IMR-90 (cell line): ENCODE data around the gene ZNF138. TPM values are rescaled to one million over a fixed set of nuclear protein-coding genes. Genes with fewer than 3 reads are reported as not detected.

Source experiments
- ATAC-seq: fragments of 200-7000 bp; cut with Tn5 transposase; 2 replicates; pipeline ENCODE4 v1.9.1; 2020; ENCODE audit warnings: low read depth, mild to moderate bottlenecking, moderate library complexity
- BruUV-seq: library from RNA; stranded (reverse); fragments of 400-500 nt; replicated peaks from 2 replicates; lab custom pipeline; 2021; lab: Mats Ljungman, UMichigan
- CTCF ChIA-PET: fragments of 300-600 bp; formaldehyde crosslinking; extraction: SDS; loops from one replicate; lab custom pipeline; 2021; ENCODE audit warnings: antibody characterized with exemption; lab: Yijun Ruan, JAX
- POLR2A ChIA-PET: fragments of 300-600 bp; sonication (Branson Sonifier 250); formaldehyde crosslinking; loops from one replicate; lab custom pipeline; 2022; ENCODE audit warnings: antibody characterized with exemption; ENCODE audit not compliant: unreplicated experiment; lab: Charles Lee
- DNase-seq: peaks from one replicate; pipeline ENCODE4 v3.0.0; 2013
- H2AFZ ChIP-seq: replicated peaks from 2 replicates; pipeline ENCODE3; 2013; ENCODE audit warnings: low read length, mild to moderate bottlenecking; ENCODE audit not compliant: poor library complexity
- H2AK5ac ChIP-seq: 2 replicates; pipeline ENCODE4 v1.6.1; 2013; ENCODE audit warnings: low read depth, low read length, inconsistent platforms
- H2AK9ac ChIP-seq: replicated peaks from 2 replicates; pipeline ENCODE3; 2013; ENCODE audit warnings: mild to moderate bottlenecking, low read depth, low read length, moderate library complexity; ENCODE audit not compliant: poor library complexity
- H2BK120ac ChIP-seq: 2 replicates; pipeline ENCODE4 v1.6.1; 2013; ENCODE audit warnings: low read depth, low read length, inconsistent platforms
- H2BK15ac ChIP-seq: 3 replicates; pipeline ENCODE4 v1.6.1; 2013; ENCODE audit warnings: low read depth, low read length, inconsistent platforms
- H2BK20ac ChIP-seq: 2 replicates; pipeline ENCODE4 v1.6.1; 2013; ENCODE audit warnings: low read depth, mild to moderate bottlenecking, inconsistent platforms, low read length, moderate library complexity
- H2BK5ac ChIP-seq: 2 replicates; pipeline ENCODE4 v1.6.1; 2013; ENCODE audit warnings: mild to moderate bottlenecking, low read depth, low read length, inconsistent platforms; ENCODE audit not compliant: poor library complexity, severe bottlenecking
- H3K14ac ChIP-seq: replicated peaks from 2 replicates; pipeline ENCODE4 v1.6.1; 2013; ENCODE audit warnings: low read depth, low read length, inconsistent platforms
- H3K18ac ChIP-seq: 2 replicates; pipeline ENCODE4 v1.6.1; 2013; ENCODE audit warnings: low read depth, low read length, control low read depth
- H3K23ac ChIP-seq: 2 replicates; pipeline ENCODE4 v1.6.1; 2013; ENCODE audit warnings: low read depth, low read length, inconsistent platforms
- H3K27ac ChIP-seq: 2 replicates; pipeline ENCODE4 v1.5.1; 2013; ENCODE audit warnings: mild to moderate bottlenecking, control low read depth, low read length; ENCODE audit not compliant: insufficient read depth
- H3K27me3 ChIP-seq: 2 replicates; pipeline ENCODE4 v1.6.1; 2013; ENCODE audit warnings: low read length; ENCODE audit not compliant: control insufficient read depth, insufficient read depth
- H3K36me3 ChIP-seq: 2 replicates; pipeline ENCODE4 v1.6.1; 2013; ENCODE audit warnings: low read length, mixed read lengths; ENCODE audit not compliant: control insufficient read depth, insufficient read depth
- H3K4ac ChIP-seq: 2 replicates; pipeline ENCODE4 v1.6.1; 2013; ENCODE audit warnings: low read depth, low read length, inconsistent platforms
- H3K4me1 ChIP-seq: 2 replicates; pipeline ENCODE4 v1.6.1; 2013; ENCODE audit warnings: low read length, mixed read lengths; ENCODE audit not compliant: control insufficient read depth, insufficient read depth
- H3K4me2 ChIP-seq: 2 replicates; pipeline ENCODE4 v1.6.1; 2013; ENCODE audit warnings: low read depth, mild to moderate bottlenecking, control low read depth, low read length, moderate library complexity
- H3K4me3 ChIP-seq: 2 replicates; pipeline ENCODE4 v1.5.1; 2013; ENCODE audit warnings: low read depth, mild to moderate bottlenecking, control low read depth, low read length, moderate library complexity; ENCODE audit not compliant: insufficient read depth
- H3K56ac ChIP-seq: 2 replicates; pipeline ENCODE4 v1.6.1; 2013; ENCODE audit warnings: low read length, inconsistent platforms; ENCODE audit not compliant: insufficient read depth; ENCODE audit errors: extremely low read depth
- H3K79me1 ChIP-seq, 2 experiments: 2 replicates each; pipeline ENCODE4 v1.6.1; 2013; ENCODE audit warnings: low read length in 2 of 2, inconsistent platforms in 1 of 2, low read depth in 1 of 2
- H3K9ac ChIP-seq: 2 replicates; pipeline ENCODE4 v1.6.1; 2013; ENCODE audit warnings: low read depth, low read length, control low read depth
- H3K9me1 ChIP-seq: 2 replicates; pipeline ENCODE4 v1.6.1; 2013; ENCODE audit warnings: low read length, inconsistent platforms; ENCODE audit not compliant: insufficient read depth
- H3K9me3 ChIP-seq: 2 replicates; pipeline ENCODE4 v1.6.1; 2013; ENCODE audit warnings: low read length; ENCODE audit not compliant: control insufficient read depth, insufficient read depth
- H4K20me1 ChIP-seq: 2 replicates; pipeline ENCODE4 v1.6.1; 2013; ENCODE audit warnings: low read length, inconsistent platforms; ENCODE audit not compliant: insufficient read depth
- H4K5ac ChIP-seq: 2 replicates; pipeline ENCODE4 v1.6.1; 2013; ENCODE audit warnings: mild to moderate bottlenecking, low read depth, low read length, control low read depth
- H4K8ac ChIP-seq, 2 experiments: 2 replicates each; pipeline ENCODE4 v1.6.1; 2013; ENCODE audit warnings: low read depth in 2 of 2, low read length in 2 of 2, control low read depth in 1 of 2, inconsistent platforms in 1 of 2
- H4K91ac ChIP-seq: 2 replicates; pipeline ENCODE4 v1.6.1; 2013; ENCODE audit warnings: low read depth, low read length, inconsistent platforms; ENCODE audit not compliant: insufficient read depth
- BHLHE40 ChIP-seq: fragments of 150-350 bp; IDR thresholded peaks from 2 replicates; pipeline ENCODE4 v1.6.1; 2016; ENCODE audit warnings: mild to moderate bottlenecking, low read depth, low read length
- CEBPB ChIP-seq: IDR thresholded peaks from 2 replicates; pipeline ENCODE4 v1.6.1; 2012; ENCODE audit warnings: low read depth, low read length, improper control_type of control experiment
- CHD1 ChIP-seq: IDR thresholded peaks from 2 replicates; pipeline ENCODE4 v1.6.1; 2012; ENCODE audit warnings: low read depth, low read length, improper control_type of control experiment
- CTCF ChIP-seq: conservative IDR thresholded peaks from 2 replicates; pipeline ENCODE4 v1.5.1; 2012; ENCODE audit warnings: mild to moderate bottlenecking, low read depth, low read length, improper control_type of control experiment
- ELK1 ChIP-seq: fragments of 150-350 bp; IDR thresholded peaks from 2 replicates; pipeline ENCODE4 v1.6.1; 2016; ENCODE audit warnings: low read depth, mild to moderate bottlenecking, low read length, moderate library complexity, borderline replicate concordance
- FOS ChIP-seq: fragments of 150-350 bp; IDR thresholded peaks from 2 replicates; pipeline ENCODE4 v1.6.1; 2016; ENCODE audit warnings: low read depth, low read length
- MAFK ChIP-seq: IDR thresholded peaks from 2 replicates; pipeline ENCODE4 v1.6.1; 2012; ENCODE audit warnings: low read depth, low read length, improper control_type of control experiment
- MAZ ChIP-seq: IDR thresholded peaks from 2 replicates; pipeline ENCODE4 v1.6.1; 2012; ENCODE audit warnings: low read depth, mild to moderate bottlenecking, low read length, improper control_type of control experiment, moderate library complexity, borderline replicate concordance
- MXI1 ChIP-seq: IDR thresholded peaks from 2 replicates; pipeline ENCODE4 v1.6.1; 2012; ENCODE audit warnings: low read depth, mild to moderate bottlenecking, low read length, moderate library complexity, borderline replicate concordance
- NFE2L2 ChIP-seq: fragments of 150-350 bp; IDR thresholded peaks from 2 replicates; pipeline ENCODE4 v1.6.1; 2016; ENCODE audit warnings: low read depth, mild to moderate bottlenecking, low read length
- POLR2A ChIP-seq: IDR thresholded peaks from 2 replicates; pipeline ENCODE4 v1.6.1; 2012; ENCODE audit warnings: mild to moderate bottlenecking, low read depth, low read length
- RAD21 ChIP-seq: IDR thresholded peaks from 2 replicates; pipeline ENCODE4 v1.6.1; 2012; ENCODE audit warnings: low read length, improper control_type of control experiment
- RCOR1 ChIP-seq: IDR thresholded peaks from 2 replicates; pipeline ENCODE4 v1.6.1; 2012; ENCODE audit warnings: mild to moderate bottlenecking, low read length, improper control_type of control experiment; ENCODE audit not compliant: insufficient replicate concordance
- RFX5 ChIP-seq: IDR thresholded peaks from 2 replicates; pipeline ENCODE4 v1.8.0; 2012; ENCODE audit warnings: low read depth, mild to moderate bottlenecking, low read length, moderate library complexity
- SMC3 ChIP-seq: fragments of 150-350 bp; IDR thresholded peaks from 2 replicates; pipeline ENCODE4 v1.6.1; 2016; ENCODE audit warnings: low read depth, mild to moderate bottlenecking, antibody characterized with exemption, low read length, moderate library complexity
- WGBS, 2 experiments: methylation state at CpG; one replicate each; pipeline versions ENCODE4 v1.1.5 to v1.1.7; 2013; ENCODE audit warnings: missing lambda C conversion rate in 2 of 2; ENCODE audit not compliant: insufficient read length in 1 of 2; ENCODE audit errors: extremely low coverage in 2 of 2; 5-methylcytosine and 5-hydroxymethylcytosine counted together
- dilution Hi-C: fragments of 300-500 bp; cut with HindIII; formaldehyde crosslinking; loops from one replicate; pipeline ENCODE4 v1.14.3; 2018; ENCODE audit warnings: low sequenced_read_pairs; ENCODE audit not compliant: unreplicated experiment
- in situ Hi-C: fragments of 300-500 bp; cut with MboI; formaldehyde crosslinking; loops from 3 replicates; pipeline ENCODE4 v1.14.3; 2019; ENCODE audit warnings: low sequenced_read_pairs, inconsistent platforms, mixed read lengths
- intact Hi-C: fragments of 100-400 bp; cut with micrococcal nuclease; formaldehyde crosslinking; loops from 2 replicates; pipeline ENCODE4 v1.10.0; 2022
- polyA plus RNA-seq, 3 experiments: library from polyadenylated mRNA; depleted of rRNA; stranded (reverse); fragments of >200 nt; gene quantifications; 2 replicates each; pipeline ENCODE4 v1.2.3, GENCODE V29; 2012; ENCODE audit warnings: low replicate concordance in 1 of 3
- total RNA-seq: library from RNA; depleted of rRNA; stranded (reverse); fragments of >200 nt; gene quantifications from 2 replicates; pipeline ENCODE4 v1.2.3, GENCODE V29; 2012
- TF ChIP-seq, protein P1 (sequence below): fragments of 150-350 bp; IDR thresholded peaks from 2 replicates; pipeline ENCODE4 v1.6.1; 2017; ENCODE audit warnings: mild to moderate bottlenecking, antibody characterized with exemption, low read length, low read depth

The ZNF138 gene
- total and polyA plus RNA-seq, 2 of the 4 experiments (the other 2 are of a cell fraction) = 3.2 to 3.6 TPM

GRCh38 chr7:64875258-64875657, 81.0 kb downstream of the ZNF138 start:
- Histone ChIP-seq H2AK5ac (no peak overlapping the region), H3K9me1 (no peaks in the 10 kb centered on the region), H3K4ac (no peak overlapping the region), H3K14ac (no peak overlapping the region), H4K91ac (no peak overlapping the region), H3K27ac (no peak overlapping the region), H3K27me3 (no peaks in the 10 kb centered on the region), H3K23ac (no peak overlapping the region), H2BK5ac (no peak overlapping the region), H3K9ac (no peak overlapping the region), H3K56ac (no peak overlapping the region), H3K79me1 (no peaks in the 10 kb centered on the region), H2AFZ (no peak overlapping the region), H3K4me1 (no peaks in the 10 kb centered on the region), H3K9me3 (peaks cover 13% of the 10 kb centered on the region; the same call in 1 of the 2 replicates), H2BK120ac (no peak overlapping the region), H2AK9ac (no peak overlapping the region), H4K20me1 (no peaks in the 10 kb centered on the region), H2BK15ac (no peak overlapping the region), H2BK20ac (no peak overlapping the region), H3K4me3 (no peak overlapping the region), H3K4me2 (no peak overlapping the region), H3K36me3 (no peaks in the 10 kb centered on the region), H4K8ac (no peak overlapping the region), H4K5ac (no peak overlapping the region), H3K18ac (no peak overlapping the region)
- no CpG with 5 or more reads among the region's 18 CpGs for WGBS, 2 experiments
- DNase-seq (no peak), ATAC-seq (no peak)
- intact Hi-C loops (no loop called here), dilution Hi-C loops (no loop called here), in situ Hi-C loops (no loop called here)
- TF ChIP-seq CTCF (no peak), MXI1 (no peak), RAD21 (no peak), CHD1 (no peak), CEBPB (no peak), RCOR1 (no peak), POLR2A (no peak), SMC3 (no peak), MAZ (no peak), BHLHE40 (no peak), FOS (no peak), RFX5 (no peak), ELK1 (no peak), NFE2L2 (no peak), MAFK (no peak)
- TF ChIP-seq, protein P1, sequence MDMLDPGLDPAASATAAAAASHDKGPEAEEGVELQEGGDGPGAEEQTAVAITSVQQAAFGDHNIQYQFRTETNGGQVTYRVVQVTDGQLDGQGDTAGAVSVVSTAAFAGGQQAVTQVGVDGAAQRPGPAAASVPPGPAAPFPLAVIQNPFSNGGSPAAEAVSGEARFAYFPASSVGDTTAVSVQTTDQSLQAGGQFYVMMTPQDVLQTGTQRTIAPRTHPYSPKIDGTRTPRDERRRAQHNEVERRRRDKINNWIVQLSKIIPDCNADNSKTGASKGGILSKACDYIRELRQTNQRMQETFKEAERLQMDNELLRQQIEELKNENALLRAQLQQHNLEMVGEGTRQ = no peak
- ChIA-PET POLR2A (no interaction called here), CTCF (no interaction called here)
- no TSS peak for BruUV-seq
